ENCODE measurements around the gene ADPRS. TPM values are rescaled to one million over a fixed set of nuclear protein-coding genes. Genes with fewer than 3 reads are reported as not detected.

The ADPRS gene
- total and polyA plus RNA-seq, 9 of the 15 experiments (the other 6 are each of a cell fraction or from before 2014, with no cell fraction given): 5.9 to 40.0 (median 27.4) TPM

DNA sequence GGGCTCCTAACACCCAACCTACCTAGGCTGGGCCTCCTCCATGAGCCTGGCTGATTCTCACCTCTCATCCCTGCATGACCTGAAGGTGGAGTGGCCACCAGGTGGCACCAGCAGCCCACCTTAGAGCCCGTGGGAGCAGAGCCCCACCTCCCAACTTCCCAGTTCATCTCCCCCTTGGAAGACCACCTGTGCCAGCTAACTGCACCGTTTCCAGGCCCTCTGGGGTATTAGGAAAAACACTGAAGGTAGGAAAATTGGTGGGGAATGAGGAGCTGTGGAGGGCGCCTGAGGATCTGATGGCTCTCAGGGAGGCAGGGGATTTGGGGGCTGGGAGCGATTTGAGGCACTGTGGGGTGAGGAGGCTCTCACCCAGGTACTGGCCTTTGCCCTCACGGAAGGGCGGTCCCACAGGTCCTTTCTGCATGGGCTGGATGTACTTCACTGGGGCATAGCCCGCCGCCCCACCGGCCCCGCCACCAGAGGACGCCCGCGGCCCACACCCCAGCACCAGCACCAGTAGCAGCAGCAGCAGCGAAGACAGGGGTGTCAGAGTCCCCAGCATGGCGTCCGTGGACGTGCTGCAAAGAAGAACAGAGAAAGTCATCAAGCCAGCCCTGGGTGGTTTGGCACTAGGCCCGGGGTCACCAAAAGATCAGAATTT, 11.1 kb downstream of the ADPRS start (continued):
- peak; percentile 53; the same call in 1 of the 2 replicates for TF ChIP-seq NBN (IDR thresholded peaks at IDR 0.05; ENCODE audit: low read depth)
- TF ChIP-seq RUNX1 (IDR thresholded peaks at IDR 0.05; ENCODE audit: low read depth): no peak
- no peak for TF ChIP-seq PRMT5 (CRISPR knock-in tag; IDR thresholded peaks at IDR 0.05)
- TF ChIP-seq KLF16 (IDR thresholded peaks at IDR 0.05): peak; percentile 42; the same call in 1 of the 2 replicates
- no peak for TF ChIP-seq RFX7 (CRISPR knock-in tag; IDR thresholded peaks at IDR 0.05)
- TF ChIP-seq, protein P1, sequence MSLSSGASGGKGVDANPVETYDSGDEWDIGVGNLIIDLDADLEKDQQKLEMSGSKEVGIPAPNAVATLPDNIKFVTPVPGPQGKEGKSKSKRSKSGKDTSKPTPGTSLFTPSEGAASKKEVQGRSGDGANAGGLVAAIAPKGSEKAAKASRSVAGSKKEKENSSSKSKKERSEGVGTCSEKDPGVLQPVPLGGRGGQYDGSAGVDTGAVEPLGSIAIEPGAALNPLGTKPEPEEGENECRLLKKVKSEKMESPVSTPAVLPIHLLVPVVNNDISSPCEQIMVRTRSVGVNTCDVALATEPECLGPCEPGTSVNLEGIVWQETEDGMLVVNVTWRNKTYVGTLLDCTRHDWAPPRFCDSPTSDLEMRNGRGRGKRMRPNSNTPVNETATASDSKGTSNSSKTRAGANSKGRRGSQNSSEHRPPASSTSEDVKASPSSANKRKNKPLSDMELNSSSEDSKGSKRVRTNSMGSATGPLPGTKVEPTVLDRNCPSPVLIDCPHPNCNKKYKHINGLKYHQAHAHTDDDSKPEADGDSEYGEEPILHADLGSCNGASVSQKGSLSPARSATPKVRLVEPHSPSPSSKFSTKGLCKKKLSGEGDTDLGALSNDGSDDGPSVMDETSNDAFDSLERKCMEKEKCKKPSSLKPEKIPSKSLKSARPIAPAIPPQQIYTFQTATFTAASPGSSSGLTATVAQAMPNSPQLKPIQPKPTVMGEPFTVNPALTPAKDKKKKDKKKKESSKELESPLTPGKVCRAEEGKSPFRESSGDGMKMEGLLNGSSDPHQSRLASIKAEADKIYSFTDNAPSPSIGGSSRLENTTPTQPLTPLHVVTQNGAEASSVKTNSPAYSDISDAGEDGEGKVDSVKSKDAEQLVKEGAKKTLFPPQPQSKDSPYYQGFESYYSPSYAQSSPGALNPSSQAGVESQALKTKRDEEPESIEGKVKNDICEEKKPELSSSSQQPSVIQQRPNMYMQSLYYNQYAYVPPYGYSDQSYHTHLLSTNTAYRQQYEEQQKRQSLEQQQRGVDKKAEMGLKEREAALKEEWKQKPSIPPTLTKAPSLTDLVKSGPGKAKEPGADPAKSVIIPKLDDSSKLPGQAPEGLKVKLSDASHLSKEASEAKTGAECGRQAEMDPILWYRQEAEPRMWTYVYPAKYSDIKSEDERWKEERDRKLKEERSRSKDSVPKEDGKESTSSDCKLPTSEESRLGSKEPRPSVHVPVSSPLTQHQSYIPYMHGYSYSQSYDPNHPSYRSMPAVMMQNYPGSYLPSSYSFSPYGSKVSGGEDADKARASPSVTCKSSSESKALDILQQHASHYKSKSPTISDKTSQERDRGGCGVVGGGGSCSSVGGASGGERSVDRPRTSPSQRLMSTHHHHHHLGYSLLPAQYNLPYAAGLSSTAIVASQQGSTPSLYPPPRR (CRISPR knock-in tag; IDR thresholded peaks at IDR 0.05; ENCODE audit: borderline replicate concordance): no peak
- TF ChIP-seq BRF1 (IDR thresholded peaks at IDR 0.05; ENCODE audit: borderline replicate concordance, extremely low read depth, insufficient read length): no peak
- no peak for TF ChIP-seq SMAD3 (CRISPR knock-in tag; conservative IDR thresholded peaks at IDR 0.05)
- TF ChIP-seq CBX3 (IDR thresholded peaks at IDR 0.05; ENCODE audit: borderline replicate concordance in 1 of 2, low read length in 2 of 2): no peak
- TF ChIP-seq, protein P2, sequence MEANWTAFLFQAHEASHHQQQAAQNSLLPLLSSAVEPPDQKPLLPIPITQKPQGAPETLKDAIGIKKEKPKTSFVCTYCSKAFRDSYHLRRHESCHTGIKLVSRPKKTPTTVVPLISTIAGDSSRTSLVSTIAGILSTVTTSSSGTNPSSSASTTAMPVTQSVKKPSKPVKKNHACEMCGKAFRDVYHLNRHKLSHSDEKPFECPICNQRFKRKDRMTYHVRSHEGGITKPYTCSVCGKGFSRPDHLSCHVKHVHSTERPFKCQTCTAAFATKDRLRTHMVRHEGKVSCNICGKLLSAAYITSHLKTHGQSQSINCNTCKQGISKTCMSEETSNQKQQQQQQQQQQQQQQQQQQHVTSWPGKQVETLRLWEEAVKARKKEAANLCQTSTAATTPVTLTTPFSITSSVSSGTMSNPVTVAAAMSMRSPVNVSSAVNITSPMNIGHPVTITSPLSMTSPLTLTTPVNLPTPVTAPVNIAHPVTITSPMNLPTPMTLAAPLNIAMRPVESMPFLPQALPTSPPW (CRISPR knock-in tag; IDR thresholded peaks at IDR 0.05): peak; percentile 63
- TF ChIP-seq, protein P3, sequence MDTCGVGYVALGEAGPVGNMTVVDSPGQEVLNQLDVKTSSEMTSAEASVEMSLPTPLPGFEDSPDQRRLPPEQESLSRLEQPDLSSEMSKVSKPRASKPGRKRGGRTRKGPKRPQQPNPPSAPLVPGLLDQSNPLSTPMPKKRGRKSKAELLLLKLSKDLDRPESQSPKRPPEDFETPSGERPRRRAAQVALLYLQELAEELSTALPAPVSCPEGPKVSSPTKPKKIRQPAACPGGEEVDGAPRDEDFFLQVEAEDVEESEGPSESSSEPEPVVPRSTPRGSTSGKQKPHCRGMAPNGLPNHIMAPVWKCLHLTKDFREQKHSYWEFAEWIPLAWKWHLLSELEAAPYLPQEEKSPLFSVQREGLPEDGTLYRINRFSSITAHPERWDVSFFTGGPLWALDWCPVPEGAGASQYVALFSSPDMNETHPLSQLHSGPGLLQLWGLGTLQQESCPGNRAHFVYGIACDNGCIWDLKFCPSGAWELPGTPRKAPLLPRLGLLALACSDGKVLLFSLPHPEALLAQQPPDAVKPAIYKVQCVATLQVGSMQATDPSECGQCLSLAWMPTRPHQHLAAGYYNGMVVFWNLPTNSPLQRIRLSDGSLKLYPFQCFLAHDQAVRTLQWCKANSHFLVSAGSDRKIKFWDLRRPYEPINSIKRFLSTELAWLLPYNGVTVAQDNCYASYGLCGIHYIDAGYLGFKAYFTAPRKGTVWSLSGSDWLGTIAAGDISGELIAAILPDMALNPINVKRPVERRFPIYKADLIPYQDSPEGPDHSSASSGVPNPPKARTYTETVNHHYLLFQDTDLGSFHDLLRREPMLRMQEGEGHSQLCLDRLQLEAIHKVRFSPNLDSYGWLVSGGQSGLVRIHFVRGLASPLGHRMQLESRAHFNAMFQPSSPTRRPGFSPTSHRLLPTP (IDR thresholded peaks at IDR 0.05; ENCODE audit: borderline replicate concordance, extremely low read depth, insufficient read length): no peak
- TF ChIP-seq, protein P4, sequence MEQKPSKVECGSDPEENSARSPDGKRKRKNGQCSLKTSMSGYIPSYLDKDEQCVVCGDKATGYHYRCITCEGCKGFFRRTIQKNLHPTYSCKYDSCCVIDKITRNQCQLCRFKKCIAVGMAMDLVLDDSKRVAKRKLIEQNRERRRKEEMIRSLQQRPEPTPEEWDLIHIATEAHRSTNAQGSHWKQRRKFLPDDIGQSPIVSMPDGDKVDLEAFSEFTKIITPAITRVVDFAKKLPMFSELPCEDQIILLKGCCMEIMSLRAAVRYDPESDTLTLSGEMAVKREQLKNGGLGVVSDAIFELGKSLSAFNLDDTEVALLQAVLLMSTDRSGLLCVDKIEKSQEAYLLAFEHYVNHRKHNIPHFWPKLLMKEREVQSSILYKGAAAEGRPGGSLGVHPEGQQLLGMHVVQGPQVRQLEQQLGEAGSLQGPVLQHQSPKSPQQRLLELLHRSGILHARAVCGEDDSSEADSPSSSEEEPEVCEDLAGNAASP (IDR thresholded peaks at IDR 0.05): no peak
- TF ChIP-seq, protein P5, sequence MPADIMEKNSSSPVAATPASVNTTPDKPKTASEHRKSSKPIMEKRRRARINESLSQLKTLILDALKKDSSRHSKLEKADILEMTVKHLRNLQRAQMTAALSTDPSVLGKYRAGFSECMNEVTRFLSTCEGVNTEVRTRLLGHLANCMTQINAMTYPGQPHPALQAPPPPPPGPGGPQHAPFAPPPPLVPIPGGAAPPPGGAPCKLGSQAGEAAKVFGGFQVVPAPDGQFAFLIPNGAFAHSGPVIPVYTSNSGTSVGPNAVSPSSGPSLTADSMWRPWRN (IDR thresholded peaks at IDR 0.05; ENCODE audit: low read depth): no peak
